Progenitor cell of endocrine pancreas (in vitro differentiated cells): ENCODE results near the gene LRRC8E. TPM values are rescaled to one million over a fixed set of nuclear protein-coding genes. Genes with fewer than 3 reads are reported as not detected.

Experiments
- DNase-seq: peaks from one replicate; pipeline ENCODE4 v3.0.0; 2021; ENCODE audit warnings: low spot score; ENCODE audit not compliant: unreplicated experiment
- H3K27ac Mint-ChIP-seq: 2 replicates; pipeline ENCODE4 v1.8.0; 2021; ENCODE audit warnings: mild to moderate bottlenecking, moderate library complexity, mixed read lengths
- H3K27me3 Mint-ChIP-seq: 2 replicates; pipeline ENCODE4 v1.8.0; 2021; ENCODE audit warnings: mixed read lengths
- H3K36me3 Mint-ChIP-seq: 2 replicates; pipeline ENCODE4 v1.8.0; 2022; ENCODE audit warnings: mixed read lengths; ENCODE audit not compliant: insufficient read depth
- H3K4me1 Mint-ChIP-seq: 2 replicates; pipeline ENCODE4 v1.8.0; 2021; ENCODE audit warnings: low read depth, mixed read lengths
- H3K4me3 Mint-ChIP-seq: 2 replicates; pipeline ENCODE4 v1.8.0; 2021; ENCODE audit warnings: low read depth, mild to moderate bottlenecking, moderate library complexity, mixed read lengths
- H3K9me3 Mint-ChIP-seq: 2 replicates; pipeline ENCODE4 v1.8.0; 2021; ENCODE audit warnings: low read depth, mixed read lengths
- CTCF ChIP-seq: fragments of 200-600 bp; sonication (generic); IDR thresholded peaks from one replicate; pipeline ENCODE4 v1.5.0; 2021; ENCODE audit warnings: antibody characterized with exemption, mild to moderate bottlenecking; ENCODE audit not compliant: unreplicated experiment
- total RNA-seq: library from RNA; stranded (reverse); gene quantifications from 2 replicates; pipeline ENCODE4 v1.2.1, GENCODE V29; 2021

The LRRC8E gene
- total RNA-seq, 1 donor from 2014 or later = 3.6 TPM

- H3K4me1 Mint-ChIP-seq = peaks cover 4% of the 10 kb centered on the region
- H3K27me3 Mint-ChIP-seq = peaks cover 4% of the 10 kb centered on the region
- no peak overlapping the region for H3K27ac Mint-ChIP-seq
- H3K36me3 Mint-ChIP-seq = no peaks in the 10 kb centered on the region
- TF ChIP-seq CTCF = no peak
- no peak overlapping the region for H3K4me3 Mint-ChIP-seq
- no peak for DNase-seq
- no peaks in the 10 kb centered on the region for H3K9me3 Mint-ChIP-seq
These were observed 36.4 kb upstream of the LRRC8E start for GRCh38 chr19:7851623-7852500.

GRCh38 chr19:7852851-7853769 is 35.2 kb upstream of the LRRC8E start:
- DNase-seq = peak; percentile 96
- Mint-ChIP-seq H3K27me3 (peaks cover 6% of the 10 kb centered on the region), H3K4me1 (peaks cover 4% of the 10 kb centered on the region), H3K4me3 (no peak overlapping the region), H3K36me3 (no peaks in the 10 kb centered on the region), H3K27ac (peak overlapping the region; percentile 89), H3K9me3 (no peaks in the 10 kb centered on the region)
- TF ChIP-seq CTCF = peak; percentile 98

GRCh38 chr19:7853770-7854128 is 34.6 kb upstream of the LRRC8E start:
- peak overlapping the region; percentile 89 for H3K27ac Mint-ChIP-seq
- H3K4me1 Mint-ChIP-seq = peaks cover 6% of the 10 kb centered on the region
- no peak for TF ChIP-seq CTCF
- DNase-seq = no peak
- H3K4me3 Mint-ChIP-seq = no peak overlapping the region
- peaks cover 9% of the 10 kb centered on the region for H3K27me3 Mint-ChIP-seq
- H3K36me3 Mint-ChIP-seq = no peaks in the 10 kb centered on the region
- H3K9me3 Mint-ChIP-seq = no peaks in the 10 kb centered on the region

GRCh38 chr19:7855426-7856108 is 32.7 kb upstream of the LRRC8E start:
- Mint-ChIP-seq H3K9me3 (no peaks in the 10 kb centered on the region), H3K27me3 (peaks cover 9% of the 10 kb centered on the region), H3K36me3 (no peaks in the 10 kb centered on the region), H3K27ac (peak overlapping the region; percentile 45), H3K4me1 (peaks cover 6% of the 10 kb centered on the region), H3K4me3 (no peak overlapping the region)
- no peak for DNase-seq
- TF ChIP-seq CTCF = no peak

GRCh38 chr19:7856109-7856591 is 32.2 kb upstream of the LRRC8E start:
- Mint-ChIP-seq H3K4me1 (peaks cover 6% of the 10 kb centered on the region), H3K36me3 (no peaks in the 10 kb centered on the region), H3K4me3 (no peak overlapping the region), H3K27me3 (peaks cover 13% of the 10 kb centered on the region), H3K9me3 (no peaks in the 10 kb centered on the region), H3K27ac (no peak overlapping the region)
- no peak for DNase-seq
- TF ChIP-seq CTCF = no peak
